Suprapubic skin (tissue), 4 donors: Measurements from ENCODE around the gene ADAR. TPM values are rescaled to one million over a fixed set of nuclear protein-coding genes. Genes with fewer than 3 reads are reported as not detected.

Experiments
- DNase-seq, 2 donors: peaks; one replicate each; pipeline ENCODE4 v3.0.0-alpha.2; 2019; ENCODE audit warnings: low spot score in 2 of 2
- H3K27ac ChIP-seq: fragments of 200-600 bp; sonication (generic); one replicate; pipeline ENCODE4 v1.5.1; 2019
- H3K27me3 ChIP-seq: fragments of 200-600 bp; sonication (generic); one replicate; pipeline ENCODE4 v1.5.1; 2019
- H3K36me3 ChIP-seq: fragments of 200-600 bp; sonication (generic); one replicate; pipeline ENCODE4 v1.5.1; 2019
- H3K4me1 ChIP-seq: fragments of 200-600 bp; sonication (generic); one replicate; pipeline ENCODE4 v1.5.1; 2019
- H3K4me3 ChIP-seq: fragments of 200-600 bp; sonication (generic); one replicate; pipeline ENCODE4 v1.5.1; 2019; ENCODE audit warnings: mild to moderate bottlenecking
- H3K9me3 ChIP-seq: fragments of 200-600 bp; sonication (generic); one replicate; pipeline ENCODE4 v1.5.1; 2019
- CTCF ChIP-seq, 2 donors: fragments of 200-600 bp in 1 of 2; fragments of 450-650 bp in 1 of 2; sonication (generic) in 1 of 2; IDR thresholded peaks; one replicate each; pipeline ENCODE4 v1.5.1; 2016 to 2019; ENCODE audit warnings: antibody characterized with exemption in 2 of 2, mild to moderate bottlenecking in 1 of 2, moderate library complexity in 1 of 2
- EP300 ChIP-seq: sonication (generic); formaldehyde crosslinking; IDR thresholded peaks from one replicate; pipeline ENCODE4 v1.6.1; 2017; ENCODE audit warnings: antibody characterized with exemption
- POLR2A ChIP-seq, 2 donors: fragments of 450-650 bp; IDR thresholded peaks; one replicate each; pipeline ENCODE4 v1.6.1; 2017; ENCODE audit warnings: antibody characterized with exemption in 2 of 2, mild to moderate bottlenecking in 2 of 2, moderate library complexity in 2 of 2
- POLR2AphosphoS5 ChIP-seq, 3 donors: sonication (generic); formaldehyde crosslinking; IDR thresholded peaks; one replicate each; pipeline ENCODE4 v1.6.1; 2017; ENCODE audit warnings: antibody characterized with exemption in 3 of 3
- WGBS: methylation state at CpG from one replicate; pipeline ENCODE4 v1.1.5; 2018; 5-methylcytosine and 5-hydroxymethylcytosine counted together
- total RNA-seq, 4 donors: library from RNA; depleted of rRNA; stranded (reverse); fragments of >200 nt; gene quantifications; one replicate each; pipeline ENCODE4 v1.1.0, GENCODE V29; 2016

Gene ADAR
- total RNA-seq, 4 donors from 2014 or later: 73.7 to 107 (median 93.2) TPM

DNA sequence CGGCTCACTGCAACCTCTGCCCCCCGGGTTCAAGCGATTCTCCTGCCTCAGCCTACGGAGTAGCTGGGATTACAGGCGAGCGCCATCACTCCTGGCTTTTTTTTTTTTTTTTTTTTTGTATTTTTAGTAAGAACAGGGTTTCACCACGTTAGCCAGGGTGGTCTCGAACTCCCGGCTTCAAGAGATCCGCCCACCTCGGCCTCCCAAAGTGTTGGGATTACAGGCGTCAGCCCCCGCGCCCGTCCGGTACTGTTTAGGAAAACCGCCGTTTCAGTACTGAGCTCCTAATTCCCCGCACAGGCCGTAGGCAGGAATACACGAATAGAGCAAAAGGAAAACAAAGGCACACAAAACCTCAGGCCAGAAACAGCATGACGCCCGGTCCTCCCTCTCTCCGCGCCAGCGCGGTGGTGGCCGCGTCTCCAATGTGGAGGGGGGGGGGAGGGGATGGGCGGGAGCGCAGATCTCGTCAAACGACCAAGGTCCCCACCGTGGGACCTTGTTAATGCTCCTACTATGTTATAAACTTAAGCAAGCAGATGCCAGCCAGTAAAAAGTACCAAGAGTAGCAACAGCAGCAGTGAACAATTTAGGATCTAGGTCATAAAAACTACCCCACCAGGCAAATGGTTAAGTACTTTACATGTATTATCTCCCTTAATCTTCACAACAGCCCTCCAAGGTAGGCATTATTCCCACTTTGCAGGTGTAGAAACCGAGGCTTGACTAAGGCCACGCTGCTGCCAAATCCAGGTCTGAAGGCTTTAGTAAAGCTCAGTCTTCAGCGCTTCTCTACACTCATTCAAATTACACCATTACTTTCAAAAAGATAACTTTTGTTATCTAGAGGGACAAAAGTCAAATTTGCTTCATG, 648 bp upstream of the ADAR start:
- peak in 1 of 2 donors; percentile 72 for DNase-seq
- Histone ChIP-seq H3K27ac (peak overlapping the region; percentile 97), H3K9me3 (no peaks in the 10 kb centered on the region), H3K36me3 (no peaks in the 10 kb centered on the region), H3K27me3 (no peaks in the 10 kb centered on the region), H3K4me1 (peaks cover 50% of the 10 kb centered on the region), H3K4me3 (peak overlapping the region; percentile 78)
- 7% methylated on average over 32 of the region's 37 CpGs for WGBS
- TF ChIP-seq CTCF (IDR thresholded peaks at IDR 0.05) (no peak), EP300 (no peak), POLR2A (IDR thresholded peaks at IDR 0.05) (no peak), POLR2AphosphoS5 (IDR thresholded peaks at IDR 0.05) (no peak)

GRCh38 chr1:154607106-154607608, 829 bp downstream of the ADAR start:
- 2% methylated on average over 11 of the region's 11 CpGs for WGBS
- Histone ChIP-seq H3K4me3 (peak overlapping the region; percentile 78), H3K27me3 (no peaks in the 10 kb centered on the region), H3K9me3 (no peaks in the 10 kb centered on the region), H3K36me3 (peaks cover 8% of the 10 kb centered on the region), H3K27ac (peak overlapping the region; percentile 97), H3K4me1 (peaks cover 58% of the 10 kb centered on the region)
- no peak for DNase-seq
- no peak for TF ChIP-seq POLR2A (IDR thresholded peaks at IDR 0.05)

- TF ChIP-seq POLR2AphosphoS5 (IDR thresholded peaks at IDR 0.05) (no peak), EP300 (no peak), POLR2A (IDR thresholded peaks at IDR 0.05) (no peak), CTCF (IDR thresholded peaks at IDR 0.05) (no peak)
- 79% methylated on average over 2 of the region's 2 CpGs for WGBS
Observed at GRCh38 chr1:154605534-154605933, 2.5 kb downstream of the ADAR start.

GRCh38 chr1:154603317-154603716, 4.7 kb downstream of the ADAR start:
- no peak for DNase-seq
- 36% methylated on average over 2 of the region's 2 CpGs for WGBS
- H3K9me3 ChIP-seq: no peaks in the 10 kb centered on the region
- peaks cover 56% of the 10 kb centered on the region for H3K4me1 ChIP-seq
- TF ChIP-seq CTCF (IDR thresholded peaks at IDR 0.05) (no peak), EP300 (no peak), POLR2A (IDR thresholded peaks at IDR 0.05) (no peak), POLR2AphosphoS5 (IDR thresholded peaks at IDR 0.05) (no peak)
- H3K4me3 ChIP-seq: no peak overlapping the region
- H3K27ac ChIP-seq: no peak overlapping the region
- peaks cover 45% of the 10 kb centered on the region for H3K36me3 ChIP-seq
- H3K27me3 ChIP-seq: no peaks in the 10 kb centered on the region

More at GRCh38 chr1:154605534-154605933, 2.5 kb downstream of the ADAR start:
- Histone ChIP-seq H3K4me1 (peaks cover 58% of the 10 kb centered on the region), H3K27me3 (no peaks in the 10 kb centered on the region), H3K27ac (no peak overlapping the region), H3K4me3 (no peak overlapping the region), H3K36me3 (peaks cover 23% of the 10 kb centered on the region), H3K9me3 (no peaks in the 10 kb centered on the region)
- no peak for DNase-seq

- H3K4me1 ChIP-seq: peaks cover 29% of the 10 kb centered on the region
- H3K9me3 ChIP-seq: no peaks in the 10 kb centered on the region
- DNase-seq: no peak
- peaks cover 82% of the 10 kb centered on the region for H3K36me3 ChIP-seq
- H3K27ac ChIP-seq: no peak overlapping the region
- no peaks in the 10 kb centered on the region for H3K27me3 ChIP-seq
- TF ChIP-seq CTCF (IDR thresholded peaks at IDR 0.05): no peak
- TF ChIP-seq POLR2A (IDR thresholded peaks at IDR 0.05): no peak
- no peak for TF ChIP-seq POLR2AphosphoS5 (IDR thresholded peaks at IDR 0.05)
- TF ChIP-seq EP300: no peak
- 59% methylated on average over 3 of the region's 3 CpGs for WGBS
- no peak overlapping the region for H3K4me3 ChIP-seq
Observed at GRCh38 chr1:154599658-154600057, 8.3 kb downstream of the ADAR start.
